GM12878 (cell line): ENCODE measurements around the gene PDE6B. TPM values are rescaled to one million over a fixed set of nuclear protein-coding genes. Genes with fewer than 3 reads are reported as not detected.

Source experiments
- ATAC-seq: fragments of 200-7000 bp; cut with Tn5 transposase; 3 replicates; pipeline ENCODE4 v1.9.1; 2020; ENCODE audit warnings: mild to moderate bottlenecking, moderate library complexity
- BruUV-seq: library from RNA; stranded (reverse); fragments of 400-500 nt; replicated peaks from 2 replicates; lab custom pipeline; 2021; lab: Mats Ljungman, UMichigan
- CTCF ChIA-PET: fragments of 300-600 bp; sonication (Branson Sonifier 250); formaldehyde crosslinking; extraction: SDS; loops from one replicate; lab custom pipeline; 2021; ENCODE audit warnings: inconsistent platforms; lab: Yijun Ruan, JAX
- POLR2A ChIA-PET: fragments of 350-600 bp; formaldehyde crosslinking; extraction: SDS; loops from one replicate; lab custom pipeline; 2021; ENCODE audit warnings: inconsistent platforms; lab: Charles Lee
- RAD21 ChIA-PET: fragments of 300-600 bp; sonication (Branson Sonifier 250); formaldehyde crosslinking; loops from one replicate; lab custom pipeline; 2023; ENCODE audit warnings: antibody characterized with exemption; ENCODE audit not compliant: unreplicated experiment; lab: Charles Lee
- SMC1A ChIA-PET: fragments of 300-600 bp; sonication (Branson Sonifier 250); formaldehyde crosslinking; loops from one replicate; lab custom pipeline; 2023; ENCODE audit not compliant: unreplicated experiment, uncharacterized antibody; lab: Charles Lee
- DNase-seq: peaks from one replicate; pipeline ENCODE4 v3.0.0-alpha.2; 2011; ENCODE audit warnings: low read depth, low spot score
- FAIRE-seq: peaks from 3 replicates; lab custom pipeline; 2011; peaks lifted over from hg19 to GRCh38; lab: Jason Lieb, UNC
- H2AFZ ChIP-seq: 2 replicates; pipeline ENCODE4 v1.6.0; 2011; ENCODE audit warnings: low read depth, low read length, control low read depth; ENCODE audit not compliant: control insufficient read depth
- H3K27ac ChIP-seq: 2 replicates; pipeline ENCODE4 v1.5.1; 2011; ENCODE audit warnings: control low read depth; ENCODE audit not compliant: control insufficient read depth, insufficient read depth
- H3K27me3 ChIP-seq, 2 experiments: replicated peaks in 1 of 2; 2 replicates each; pipeline versions ENCODE4 v1.6.0 to v1.6.1; 2011; ENCODE audit warnings: low read length in 1 of 2; ENCODE audit not compliant: control insufficient read depth in 2 of 2, insufficient read depth in 2 of 2
- H3K36me3 ChIP-seq, 2 experiments: 2 replicates each; pipeline ENCODE4 v1.5.1; 2011; ENCODE audit warnings: low read length in 1 of 2; ENCODE audit not compliant: control insufficient read depth in 2 of 2, insufficient read depth in 2 of 2
- H3K4me1 ChIP-seq: 2 replicates; pipeline ENCODE4 v1.6.1; 2011; ENCODE audit warnings: mild to moderate bottlenecking, low read length, moderate library complexity, mixed read lengths; ENCODE audit not compliant: control insufficient read depth, insufficient read depth
- H3K4me2 ChIP-seq: 2 replicates; pipeline ENCODE4 v1.6.0; 2011; ENCODE audit warnings: control low read depth; ENCODE audit not compliant: control insufficient read depth, insufficient read depth
- H3K4me3 ChIP-seq: fragments of 200-600 bp; sonication (generic); 2 replicates; pipeline ENCODE4 v1.5.1; 2016
- H3K79me2 ChIP-seq: 2 replicates; pipeline ENCODE4 v1.6.0; 2011; ENCODE audit warnings: low read length; ENCODE audit not compliant: control insufficient read depth, insufficient read depth
- H3K9ac ChIP-seq: 2 replicates; pipeline ENCODE4 v1.8.0; 2011; ENCODE audit warnings: low read length, control low read depth, mixed read lengths; ENCODE audit not compliant: control insufficient read depth, insufficient read depth
- H3K9me3 ChIP-seq: replicated peaks from 3 replicates; pipeline ENCODE4 v1.5.1; 2011; ENCODE audit warnings: mild to moderate bottlenecking, low read length; ENCODE audit not compliant: control insufficient read depth, insufficient read depth
- H4K20me1 ChIP-seq: 2 replicates; pipeline ENCODE4 v1.6.0; 2011; ENCODE audit not compliant: control insufficient read depth, insufficient read depth
- ATF7 ChIP-seq: fragments of 450-650 bp; IDR thresholded peaks from 2 replicates; pipeline ENCODE4 v1.6.1; 2016; ENCODE audit warnings: low read depth, mild to moderate bottlenecking
- DPF2 ChIP-seq: fragments of 450-650 bp; IDR thresholded peaks from 2 replicates; pipeline ENCODE4 v1.6.1; 2017; ENCODE audit warnings: mild to moderate bottlenecking
- POLR2A ChIP-seq: IDR thresholded peaks from 2 replicates; pipeline ENCODE4 v1.6.1; 2011; ENCODE audit warnings: low read depth, mild to moderate bottlenecking, low read length
- WGBS: methylation state at CpG from one replicate; pipeline ENCODE4 v1.1.6; 2016; ENCODE audit warnings: low lambda C conversion rate; ENCODE audit not compliant: insufficient replicate concordance, insufficient coverage; ENCODE audit errors: missing lambda C conversion rate; 5-methylcytosine and 5-hydroxymethylcytosine counted together
- in situ Hi-C: fragments of 300-500 bp; cut with MboI; formaldehyde crosslinking; loops from 9 replicates; pipeline ENCODE4 v1.14.3; 2018; ENCODE audit warnings: mixed read lengths
- intact Hi-C: fragments of 100-400 bp; cut with micrococcal nuclease; formaldehyde crosslinking; loops from one replicate; pipeline ENCODE4 v1.14.2; 2022; ENCODE audit not compliant: unreplicated experiment
- polyA plus RNA-seq, 11 experiments: library from polyadenylated mRNA; depleted of rRNA in 4 of 11; unstranded in 6 of 11; stranded (reverse) in 5 of 11; fragments of >200 nt; fragmentation: Nextera tagmentation in 4 of 11; fragmentation: Illumina TruSeq in 1 of 11; extraction: Ambion mirVana in 4 of 11; extraction: Trizol in 1 of 11; gene quantifications; 1 replicate in 1 of 11; 2 replicates in 10 of 11; pipeline versions ENCODE4 v1.2.1 to v1.2.3, GENCODE V29; 2011 to 2016; ENCODE audit warnings: inconsistent platforms in 2 of 11, missing spikeins in 2 of 11, low read depth in 1 of 11
- total RNA-seq, 4 experiments: library from RNA; depleted of rRNA in 3 of 4; stranded (reverse); fragments of >200 nt in 3 of 4; fragmentation: Illumina TruSeq in 1 of 4; extraction: Trizol in 1 of 4; gene quantifications; 2 replicates each; pipeline versions ENCODE4 v1.2.1 to v1.2.3, GENCODE V29; 2013 to 2021
- TF ChIP-seq, protein P1 (sequence below): fragments of 450-650 bp; formaldehyde crosslinking; IDR thresholded peaks from 2 replicates; pipeline ENCODE4 v1.4.0; 2022; ENCODE audit warnings: mild to moderate bottlenecking, moderate library complexity
- TF ChIP-seq, protein P2 (sequence below): fragments of 450-650 bp; IDR thresholded peaks from 2 replicates; pipeline ENCODE4 v1.6.1; 2017; ENCODE audit warnings: mild to moderate bottlenecking, low read depth, inconsistent platforms; ENCODE audit not compliant: poor library complexity, severe bottlenecking
- TF ChIP-seq, protein P3 (sequence below): IDR thresholded peaks from 2 replicates; pipeline ENCODE4 v1.6.1; 2011; ENCODE audit warnings: low read depth, mild to moderate bottlenecking, low read length, moderate library complexity, borderline replicate concordance; ENCODE audit errors: extremely low read depth

PDE6B gene
- total and polyA plus RNA-seq, 10 of the 15 experiments (the other 5 are each of a cell fraction or from before 2014, with no cell fraction given): 2.6 to 6.4 (median 3.8) TPM

DNA sequence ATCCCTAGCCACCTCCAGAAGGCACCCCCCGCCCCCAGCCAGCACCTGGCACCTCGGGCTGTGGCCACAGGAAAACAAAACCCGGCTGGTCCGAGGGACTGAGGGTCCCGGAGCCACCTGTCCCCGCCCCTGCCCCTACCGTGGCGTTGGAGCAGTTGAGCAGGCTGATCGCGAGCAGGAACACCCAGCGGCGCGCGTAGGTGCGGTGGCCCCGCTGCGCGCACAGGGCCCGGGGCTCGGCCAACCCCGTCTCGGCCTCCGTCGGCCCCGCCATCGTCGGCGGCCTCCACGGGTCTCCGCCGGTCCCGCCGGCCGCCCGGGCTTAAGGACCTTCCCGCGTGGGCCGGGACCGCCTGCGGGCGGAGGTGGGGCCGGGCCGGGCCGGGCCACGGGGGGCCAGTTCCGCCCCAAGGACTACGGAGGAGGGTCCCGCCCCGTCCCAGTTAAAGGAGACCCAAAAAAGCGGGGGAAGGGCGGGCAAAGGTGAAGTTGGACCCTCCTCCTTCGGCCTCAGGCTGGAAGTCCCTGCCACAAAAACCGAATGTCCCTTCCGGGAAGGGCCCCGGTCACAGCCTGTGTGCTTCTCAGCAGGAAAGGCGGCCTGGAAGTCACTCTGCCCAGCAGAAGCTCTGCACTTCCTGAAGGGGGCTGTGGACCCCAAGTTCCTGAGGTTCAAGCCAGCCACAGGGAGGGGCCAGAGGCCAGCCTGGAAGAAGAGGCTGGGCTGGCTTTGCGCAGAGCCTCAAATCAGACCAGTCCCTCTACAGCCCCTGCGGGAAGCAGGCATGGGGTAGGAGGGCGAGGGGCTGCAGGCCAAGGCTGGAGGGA is 63.7 kb downstream of the PDE6B start, which contains the start of gene SLC49A3:
SLC49A3 (minus strand) TSS at position 298 of the 828 bp plus-strand sequence; CDS start at position 274, 24 bp downstream.
- Histone ChIP-seq H4K20me1 (no peaks in the 10 kb centered on the region), H3K4me1 (peaks cover 12% of the 10 kb centered on the region), H3K4me2 (peak within 1 kb of the TSS; percentile 49; the same call in 1 of the 2 replicates), H3K9me3 (no peaks in the 10 kb centered on the region), H3K36me3 (no peaks in the 10 kb centered on the region), H3K27me3 (no peaks in the 10 kb centered on the region), H2AFZ (peak within 1 kb of the TSS; percentile 58), H3K9ac (no peak within 1 kb of the TSS; the same call in 1 of the 2 replicates), H3K27ac (no peak within 1 kb of the TSS), H3K79me2 (no peaks in the 10 kb centered on the region), H3K4me3 (no peak within 1 kb of the TSS)
- FAIRE-seq (no peak), ATAC-seq (no peak), DNase-seq (no peak)
- in situ Hi-C loops: no loop called here
- BruUV-seq: no TSS peak
- TF ChIP-seq POLR2A: peak; percentile 53
- TF ChIP-seq, protein P1, sequence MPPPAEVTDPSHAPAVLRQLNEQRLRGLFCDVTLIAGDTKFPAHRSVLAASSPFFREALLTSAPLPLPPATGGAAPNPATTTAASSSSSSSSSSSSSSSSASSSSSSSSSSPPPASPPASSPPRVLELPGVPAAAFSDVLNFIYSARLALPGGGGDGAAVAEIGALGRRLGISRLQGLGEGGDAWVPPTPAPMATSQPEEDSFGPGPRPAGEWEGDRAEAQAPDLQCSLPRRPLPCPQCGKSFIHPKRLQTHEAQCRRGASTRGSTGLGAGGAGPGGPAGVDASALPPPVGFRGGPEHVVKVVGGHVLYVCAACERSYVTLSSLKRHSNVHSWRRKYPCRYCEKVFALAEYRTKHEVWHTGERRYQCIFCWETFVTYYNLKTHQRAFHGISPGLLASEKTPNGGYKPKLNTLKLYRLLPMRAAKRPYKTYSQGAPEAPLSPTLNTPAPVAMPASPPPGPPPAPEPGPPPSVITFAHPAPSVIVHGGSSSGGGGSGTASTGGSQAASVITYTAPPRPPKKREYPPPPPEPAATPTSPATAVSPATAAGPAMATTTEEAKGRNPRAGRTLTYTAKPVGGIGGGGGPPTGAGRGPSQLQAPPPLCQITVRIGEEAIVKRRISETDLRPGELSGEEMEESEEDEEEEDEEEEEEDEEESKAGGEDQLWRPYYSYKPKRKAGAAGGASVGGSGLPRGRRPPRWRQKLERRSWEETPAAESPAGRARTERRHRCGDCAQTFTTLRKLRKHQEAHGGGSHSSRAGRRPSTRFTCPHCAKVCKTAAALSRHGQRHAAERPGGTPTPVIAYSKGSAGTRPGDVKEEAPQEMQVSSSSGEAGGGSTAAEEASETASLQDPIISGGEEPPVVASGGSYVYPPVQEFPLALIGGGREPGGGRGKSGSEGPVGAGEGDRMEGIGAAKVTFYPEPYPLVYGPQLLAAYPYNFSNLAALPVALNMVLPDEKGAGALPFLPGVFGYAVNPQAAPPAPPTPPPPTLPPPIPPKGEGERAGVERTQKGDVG (CRISPR knock-in tag): no peak
- TF ChIP-seq ATF7: no peak
- TF ChIP-seq DPF2: no peak
- TF ChIP-seq, protein P2, sequence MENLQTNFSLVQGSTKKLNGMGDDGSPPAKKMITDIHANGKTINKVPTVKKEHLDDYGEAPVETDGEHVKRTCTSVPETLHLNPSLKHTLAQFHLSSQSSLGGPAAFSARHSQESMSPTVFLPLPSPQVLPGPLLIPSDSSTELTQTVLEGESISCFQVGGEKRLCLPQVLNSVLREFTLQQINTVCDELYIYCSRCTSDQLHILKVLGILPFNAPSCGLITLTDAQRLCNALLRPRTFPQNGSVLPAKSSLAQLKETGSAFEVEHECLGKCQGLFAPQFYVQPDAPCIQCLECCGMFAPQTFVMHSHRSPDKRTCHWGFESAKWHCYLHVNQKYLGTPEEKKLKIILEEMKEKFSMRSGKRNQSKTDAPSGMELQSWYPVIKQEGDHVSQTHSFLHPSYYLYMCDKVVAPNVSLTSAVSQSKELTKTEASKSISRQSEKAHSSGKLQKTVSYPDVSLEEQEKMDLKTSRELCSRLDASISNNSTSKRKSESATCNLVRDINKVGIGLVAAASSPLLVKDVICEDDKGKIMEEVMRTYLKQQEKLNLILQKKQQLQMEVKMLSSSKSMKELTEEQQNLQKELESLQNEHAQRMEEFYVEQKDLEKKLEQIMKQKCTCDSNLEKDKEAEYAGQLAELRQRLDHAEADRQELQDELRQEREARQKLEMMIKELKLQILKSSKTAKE: no peak
- TF ChIP-seq, protein P3, sequence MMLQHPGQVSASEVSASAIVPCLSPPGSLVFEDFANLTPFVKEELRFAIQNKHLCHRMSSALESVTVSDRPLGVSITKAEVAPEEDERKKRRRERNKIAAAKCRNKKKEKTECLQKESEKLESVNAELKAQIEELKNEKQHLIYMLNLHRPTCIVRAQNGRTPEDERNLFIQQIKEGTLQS: no peak
- intact Hi-C loops: no loop called here
- 35% methylated on average over 35 of the region's 59 CpGs for WGBS
- ChIA-PET RAD21 (no interaction called here), SMC1A (no interaction called here), POLR2A (interaction anchor here (0.8 kb wide), 1 partner anchor 10 kb away, joined by 4 read pairs; no protein-coding TSS in a partner anchor), CTCF (no interaction called here)
